Spleen (tissue), 11 donors: Measurements from ENCODE around the gene NT5C. TPM values are rescaled to one million over a fixed set of nuclear protein-coding genes. Genes with fewer than 3 reads are reported as not detected.
"Not testable (repeated sequence)": the region's sequence is repeated elsewhere in the genome, so short reads cannot be mapped to it uniquely, and the experiment has no call there.

Source experiments
- DNase-seq: peaks from one replicate; pipeline ENCODE4 v3.0.0-alpha.2; 2020
- H3K27ac ChIP-seq, 8 donors: fragments of 200-600 bp; sonication (generic) in 7 of 8; 1 replicate in 4 of 8; 2 replicates in 4 of 8; pipeline versions ENCODE4 v1.5.0 to v1.8.0; 2016 to 2021; ENCODE audit warnings: inconsistent platforms in 4 of 8, mild to moderate bottlenecking in 4 of 8, moderate library complexity in 1 of 8
- H3K27me3 ChIP-seq, 7 donors: fragments of 200-600 bp; sonication (generic) in 6 of 7; replicated peaks in 1 of 7; 1 replicate in 4 of 7; 2 replicates in 3 of 7; pipeline versions ENCODE4 v1.5.0 to v1.8.0; 2016 to 2021; ENCODE audit warnings: inconsistent platforms in 3 of 7, mild to moderate bottlenecking in 1 of 7
- H3K36me3 ChIP-seq, 6 donors: fragments of 200-600 bp; sonication (generic) in 5 of 6; 1 replicate in 4 of 6; 2 replicates in 2 of 6; pipeline versions ENCODE4 v1.5.0 to v1.8.0; 2016 to 2021; ENCODE audit warnings: inconsistent platforms in 2 of 6
- H3K4me1 ChIP-seq, 6 donors: fragments of 200-600 bp; sonication (generic) in 5 of 6; 1 replicate in 3 of 6; 2 replicates in 3 of 6; pipeline versions ENCODE4 v1.5.0 to v1.8.0; 2016 to 2021; ENCODE audit warnings: inconsistent platforms in 3 of 6
- H3K4me3 ChIP-seq, 8 donors: fragments of 200-600 bp; sonication (generic) in 7 of 8; 1 replicate in 4 of 8; 2 replicates in 4 of 8; pipeline versions ENCODE4 v1.5.0 to v1.8.0; 2016 to 2021; ENCODE audit warnings: inconsistent platforms in 4 of 8, mild to moderate bottlenecking in 4 of 8, moderate library complexity in 2 of 8
- H3K9me3 ChIP-seq, 8 donors: fragments of 200-600 bp; sonication (generic) in 7 of 8; 1 replicate in 4 of 8; 2 replicates in 4 of 8; pipeline versions ENCODE4 v1.5.0 to v1.8.0; 2016 to 2021; ENCODE audit warnings: inconsistent platforms in 4 of 8
- POLR2A ChIP-seq, 3 donors: fragments of 450-650 bp; IDR thresholded peaks; one replicate each; pipeline ENCODE4 v1.5.1; 2017; ENCODE audit warnings: antibody characterized with exemption in 3 of 3, mild to moderate bottlenecking in 1 of 3
- POLR2AphosphoS5 ChIP-seq, 3 donors: sonication (generic); formaldehyde crosslinking; IDR thresholded peaks; one replicate each; pipeline ENCODE4 v1.5.1; 2017; ENCODE audit warnings: antibody characterized with exemption in 3 of 3
- WGBS, 5 donors: extraction: QIAGEN DNeasy Blood & Tissue Kit in 3 of 5; methylation state at CpG; one replicate each; pipeline versions ENCODE4 v1.1.5 to v1.1.7; 2013 to 2018; 5-methylcytosine and 5-hydroxymethylcytosine counted together
- intact Hi-C: fragments of 100-400 bp; cut with DNase I; formaldehyde crosslinking; loops from one replicate; pipeline ENCODE4 v1.15.0; 2023; ENCODE audit warnings: low total_unique reads
- polyA plus RNA-seq, 3 donors: library from polyadenylated mRNA; stranded (reverse); fragments of 200-250 nt; gene quantifications; one replicate each; pipeline ENCODE4 v1.2.1, GENCODE V29; 2013
- total RNA-seq, 7 donors: library from RNA; depleted of rRNA in 3 of 7; stranded (reverse); fragments of >200 nt in 3 of 7; fragmentation: NEBNext Ultra II Directional in 4 of 7; extraction: Animal tissue kit (Norgen Biotek cat#: 25700) in 4 of 7; gene quantifications; one replicate each; pipeline versions ENCODE4 v1.1.0 to v1.2.1, GENCODE V29; 2016 to 2021
- TF ChIP-seq, protein P1 (sequence below), 11 experiments: fragments of 200-600 bp in 7 of 11; fragments of 450-650 bp in 4 of 11; sonication (generic) in 4 of 11; IDR thresholded peaks in 8 of 11; conservative IDR thresholded peaks in 3 of 11; 1 replicate in 7 of 11; 2 replicates in 4 of 11; pipeline versions ENCODE4 v1.4.0 to v1.8.0; 2016 to 2021; ENCODE audit warnings: antibody characterized with exemption in 11 of 11, inconsistent platforms in 4 of 11, mild to moderate bottlenecking in 1 of 11
- donor health status: healthy with polysubstance abuse.
- donor health status: DM: no; HTN: no; CAD: no; lungs with moderate emphysema.
- donor health status: DM: no; HTN: no; CAD: no.
- donor health status: Bipolar disorder and iron deficiency.
- donor health status: healthy.
- donor health status: DM: no; HTN: no; CAD: no.
- donor health status: DM: yes; HTN: yes; CAD: no.

Gene NT5C
- total and polyA plus RNA-seq, 10 donors: 48.2 to 145 (median 65.8) TPM

DNA sequence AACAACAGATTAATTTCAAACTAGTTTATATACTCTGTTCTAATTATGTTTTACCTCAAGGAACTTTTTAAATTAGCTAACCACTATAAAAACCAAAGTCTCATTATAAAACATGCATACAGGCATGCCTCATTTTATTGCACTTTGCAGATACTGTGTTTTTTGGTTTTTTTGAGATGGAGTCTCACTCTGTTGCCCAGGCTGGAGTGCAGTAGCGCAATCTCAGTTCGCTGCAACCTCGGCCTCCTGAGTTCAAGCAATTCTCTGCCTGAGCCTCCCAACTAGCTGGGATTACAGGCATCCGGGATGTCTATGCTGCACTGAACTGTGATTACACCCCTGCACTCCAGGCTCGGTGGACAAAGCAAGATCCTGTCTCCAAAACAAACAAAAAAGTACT, 31.5 kb upstream of the NT5C start:
- no peaks in the 10 kb centered on the region for H3K4me1 ChIP-seq
- 92 to 97% (median 94%) methylated on average over 5 of the region's 5 CpGs for WGBS, 5 donors
- H3K4me3 ChIP-seq: no peak overlapping the region
- no peak for TF ChIP-seq POLR2A (IDR thresholded peaks at IDR 0.05)
- TF ChIP-seq, protein P1, sequence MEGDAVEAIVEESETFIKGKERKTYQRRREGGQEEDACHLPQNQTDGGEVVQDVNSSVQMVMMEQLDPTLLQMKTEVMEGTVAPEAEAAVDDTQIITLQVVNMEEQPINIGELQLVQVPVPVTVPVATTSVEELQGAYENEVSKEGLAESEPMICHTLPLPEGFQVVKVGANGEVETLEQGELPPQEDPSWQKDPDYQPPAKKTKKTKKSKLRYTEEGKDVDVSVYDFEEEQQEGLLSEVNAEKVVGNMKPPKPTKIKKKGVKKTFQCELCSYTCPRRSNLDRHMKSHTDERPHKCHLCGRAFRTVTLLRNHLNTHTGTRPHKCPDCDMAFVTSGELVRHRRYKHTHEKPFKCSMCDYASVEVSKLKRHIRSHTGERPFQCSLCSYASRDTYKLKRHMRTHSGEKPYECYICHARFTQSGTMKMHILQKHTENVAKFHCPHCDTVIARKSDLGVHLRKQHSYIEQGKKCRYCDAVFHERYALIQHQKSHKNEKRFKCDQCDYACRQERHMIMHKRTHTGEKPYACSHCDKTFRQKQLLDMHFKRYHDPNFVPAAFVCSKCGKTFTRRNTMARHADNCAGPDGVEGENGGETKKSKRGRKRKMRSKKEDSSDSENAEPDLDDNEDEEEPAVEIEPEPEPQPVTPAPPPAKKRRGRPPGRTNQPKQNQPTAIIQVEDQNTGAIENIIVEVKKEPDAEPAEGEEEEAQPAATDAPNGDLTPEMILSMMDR (IDR thresholded peaks at IDR 0.05 in 8 of 11, conservative IDR thresholded peaks at IDR 0.05 in 3 of 11): no peak
- H3K36me3 ChIP-seq: peaks cover 0 to 55% (median 33%) of the 10 kb centered on the region in 6 donors
- no peak for DNase-seq
- no peaks in the 10 kb centered on the region for H3K27me3 ChIP-seq
- intact Hi-C loops: no loop called here
- no peak overlapping the region for H3K27ac ChIP-seq
- H3K9me3 ChIP-seq: no peaks in the 10 kb centered on the region

DNA sequence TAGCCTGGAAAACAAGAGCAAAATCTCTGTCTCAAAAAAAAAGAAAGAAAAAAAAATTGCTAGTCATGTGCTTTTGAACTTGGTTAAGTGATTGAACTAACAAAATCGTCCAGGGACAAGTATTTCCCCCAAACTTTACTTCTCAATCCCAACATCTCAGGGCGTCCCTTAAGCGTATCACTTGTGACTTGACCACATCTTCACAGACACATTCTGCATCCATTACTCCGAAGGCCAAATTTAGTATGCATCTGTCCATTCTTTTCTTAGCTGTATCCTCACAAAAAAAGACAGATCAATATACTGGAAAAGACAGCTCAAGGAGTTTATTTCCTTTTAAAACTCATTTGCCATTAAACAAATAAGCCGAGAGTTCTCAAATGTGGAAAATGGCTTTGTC, 28.7 kb upstream of the NT5C start:
- intact Hi-C loops: no loop called here

DNA sequence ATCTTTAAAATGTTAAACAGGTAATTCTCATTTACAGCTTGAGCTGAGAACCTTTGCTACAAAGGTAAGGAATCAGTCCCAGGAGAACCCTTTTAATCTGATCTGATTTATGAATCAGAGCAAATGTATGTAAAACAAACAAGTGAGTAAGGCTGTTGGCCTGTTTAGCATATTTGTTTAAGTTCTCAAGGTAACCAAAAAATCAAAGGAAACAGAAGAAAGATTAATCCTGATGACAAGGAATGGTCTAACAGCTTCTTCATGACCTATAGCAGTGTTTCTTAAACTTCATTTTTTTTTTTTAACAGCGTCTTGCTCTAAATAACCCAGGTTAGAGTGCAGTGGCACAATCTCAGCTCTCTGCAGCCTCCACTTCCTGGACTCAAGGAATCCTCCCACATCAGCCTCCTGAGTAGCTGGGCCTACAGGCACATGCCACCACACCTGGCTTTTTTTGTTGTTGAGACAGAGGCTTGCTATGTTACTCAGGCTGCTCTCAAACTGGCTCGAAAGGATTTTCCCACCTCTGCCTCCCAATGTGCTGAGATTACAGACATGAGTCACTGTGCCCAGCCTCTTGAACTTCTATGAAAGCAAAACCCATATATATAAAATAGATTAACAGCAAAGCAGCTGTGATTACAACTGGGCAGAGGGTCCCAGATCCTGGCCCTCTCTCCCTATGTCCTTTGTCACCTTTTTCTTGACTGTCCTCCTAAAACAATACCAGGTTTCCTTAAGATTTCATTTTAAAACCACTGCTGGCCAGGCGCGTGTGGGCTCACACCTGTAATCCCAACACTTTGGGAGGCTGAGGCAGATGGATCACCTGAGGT, 27.9 kb upstream of the NT5C start:
- Histone ChIP-seq H3K36me3 (peaks cover 0 to 18% (median 3%) of the 10 kb centered on the region in 6 donors), H3K27me3 (no peaks in the 10 kb centered on the region), H3K9me3 (no peaks in the 10 kb centered on the region), H3K4me3 (no peak overlapping the region), H3K4me1 (peaks cover 4 to 11% (median 7%) of the 10 kb centered on the region in 6 donors), H3K27ac (no peak overlapping the region)
- 84 to 95% (median 91%) methylated on average over 4 of the region's 4 CpGs for WGBS, 5 donors
- intact Hi-C loops: no loop called here
- TF ChIP-seq POLR2A (IDR thresholded peaks at IDR 0.05) (no peak), POLR2AphosphoS5 (IDR thresholded peaks at IDR 0.05) (no peak)
- TF ChIP-seq, protein P1 (IDR thresholded peaks at IDR 0.05 in 8 of 11, conservative IDR thresholded peaks at IDR 0.05 in 3 of 11): no peak
- DNase-seq: no peak

More for the DNA sequence above, 28.7 kb upstream of the NT5C start:
- H3K4me1 ChIP-seq: peaks cover 0 to 5% (median under 1%) of the 10 kb centered on the region in 6 donors
- H3K27ac ChIP-seq: no peak overlapping the region
- TF ChIP-seq, protein P1 (IDR thresholded peaks at IDR 0.05 in 8 of 11, conservative IDR thresholded peaks at IDR 0.05 in 3 of 11): no peak
- TF ChIP-seq POLR2A (IDR thresholded peaks at IDR 0.05) (no peak), POLR2AphosphoS5 (IDR thresholded peaks at IDR 0.05) (no peak)
- WGBS, 5 donors: 89 to 97% (median 94%) methylated on average over 5 of the region's 5 CpGs
- no peak for DNase-seq
- no peaks in the 10 kb centered on the region for H3K9me3 ChIP-seq
- H3K4me3 ChIP-seq: no peak overlapping the region
- H3K27me3 ChIP-seq: no peaks in the 10 kb centered on the region
- H3K36me3 ChIP-seq: peaks cover 0 to 26% (median 6%) of the 10 kb centered on the region in 6 donors

DNA sequence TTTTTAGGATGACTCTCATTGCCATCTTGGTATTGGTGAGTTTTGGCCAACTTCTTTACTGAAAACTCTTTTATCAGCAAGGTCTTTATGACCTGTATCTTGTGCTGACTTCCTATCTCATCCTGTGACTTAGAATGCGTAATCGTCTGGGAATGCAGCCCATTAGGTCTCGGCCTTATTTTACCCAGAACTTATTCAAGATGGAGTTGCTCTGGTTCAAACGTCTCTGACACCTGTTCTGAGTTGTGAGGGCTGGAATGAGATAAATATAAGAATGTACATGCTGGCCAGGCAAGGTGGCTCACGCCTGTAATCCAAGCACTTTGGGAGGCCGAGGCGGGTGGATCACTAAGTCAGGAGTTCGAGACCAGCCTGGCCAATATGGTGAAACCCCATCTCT, 26.9 kb upstream of the NT5C start:
- 89 to 96% (median 93%) methylated on average over 8 of the region's 8 CpGs for WGBS, 5 donors
- Histone ChIP-seq H3K4me1 (peaks cover 4 to 16% (median 9%) of the 10 kb centered on the region in 6 donors), H3K36me3 (peaks cover 0 to 10% (median under 1%) of the 10 kb centered on the region in 6 donors)
- H3K27me3 ChIP-seq, intact Hi-C loops, H3K27ac ChIP-seq, H3K4me3 ChIP-seq, DNase-seq, H3K9me3 ChIP-seq: not testable (repeated sequence)
